ENCODE results near the gene TMEM62. TPM values are rescaled to one million over a fixed set of nuclear protein-coding genes. Genes with fewer than 3 reads are reported as not detected.

The TMEM62 gene
- 17.7 and 18.0 TPM in 2 replicates for total RNA-seq (2014; rRNA removed; shearing (Covaris generic))

DNA sequence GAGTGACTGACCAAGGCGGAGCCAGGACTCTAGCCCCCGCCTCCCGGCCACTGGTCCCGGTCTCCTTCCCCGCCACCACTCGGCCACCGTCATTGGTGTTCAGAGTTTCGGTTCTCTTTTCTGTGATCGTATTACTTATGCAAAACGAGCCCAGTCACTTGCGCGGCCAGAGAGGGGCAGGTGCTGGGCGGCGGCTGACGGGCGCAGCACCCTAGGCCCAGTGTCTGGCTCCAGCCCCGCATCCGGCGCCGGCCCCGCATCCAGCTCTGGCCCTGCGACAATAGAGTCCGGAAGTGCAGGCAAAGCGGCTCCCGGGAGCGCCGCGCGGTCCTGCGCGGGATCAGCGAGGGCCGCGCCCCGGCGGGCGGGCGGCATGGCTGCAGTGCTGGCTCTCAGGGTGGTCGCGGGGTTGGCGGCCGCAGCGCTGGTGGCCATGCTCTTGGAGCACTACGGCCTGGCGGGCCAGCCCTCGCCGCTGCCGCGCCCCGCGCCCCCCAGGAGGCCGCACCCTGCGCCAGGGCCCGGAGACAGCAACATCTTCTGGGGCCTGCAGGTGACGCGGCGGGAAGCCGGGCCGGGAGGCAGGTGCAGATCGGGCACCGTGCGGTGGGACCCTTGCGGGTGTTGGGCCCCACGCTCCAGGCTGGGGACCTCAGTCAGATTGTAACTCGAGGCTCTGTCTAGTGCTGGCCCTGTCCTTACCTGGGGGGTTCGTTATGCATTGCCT, at the start of gene TMEM62:
TSS of gene TMEM62 (plus strand) at position 157 of the 727 bp plus-strand sequence. CDS start at position 374, 217 bp downstream.
- DNase-seq (ENCODE audit: low spot score): peak; percentile 58

DNA sequence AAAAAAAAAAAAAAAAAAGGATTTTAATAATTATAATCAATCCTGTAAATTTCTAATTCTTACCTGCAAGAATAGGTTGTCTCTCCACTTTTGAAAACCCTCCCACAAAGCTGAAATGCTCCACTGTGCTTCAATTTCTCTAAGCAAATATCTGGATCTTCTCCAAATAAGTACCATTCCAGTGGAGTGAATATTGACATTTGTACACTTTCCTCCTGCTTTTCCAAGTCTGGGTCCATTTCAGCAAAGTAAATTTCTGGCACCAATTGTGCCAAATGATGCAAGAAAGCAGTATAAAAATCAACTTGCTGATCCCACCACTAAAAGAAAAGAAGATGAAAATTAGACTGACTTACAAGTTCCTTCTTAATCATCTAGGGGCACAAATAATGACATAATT, 47.5 kb upstream of the TMEM62 start:
- DNase-seq (ENCODE audit: low spot score): no peak

DNA sequence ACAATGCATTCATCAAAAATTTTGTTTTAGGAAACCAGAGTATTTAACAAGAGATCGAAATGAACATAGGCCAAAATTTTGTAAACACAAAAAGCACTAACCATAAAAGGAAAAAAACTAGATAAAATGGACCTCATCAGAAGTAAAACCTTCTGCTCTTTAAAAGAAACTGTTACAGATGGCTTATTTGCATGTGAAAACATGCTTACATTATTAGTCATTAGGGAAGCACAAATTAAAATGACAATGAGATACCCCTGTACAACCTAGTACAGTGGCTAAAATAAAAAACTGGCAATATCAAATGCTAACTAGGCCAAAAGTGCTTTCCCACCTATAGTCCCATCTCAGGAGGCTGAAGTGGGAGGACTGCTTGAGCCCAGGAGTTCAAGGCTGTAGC, 46.8 kb upstream of the TMEM62 start:
- DNase-seq (ENCODE audit: low spot score): no peak

DNA sequence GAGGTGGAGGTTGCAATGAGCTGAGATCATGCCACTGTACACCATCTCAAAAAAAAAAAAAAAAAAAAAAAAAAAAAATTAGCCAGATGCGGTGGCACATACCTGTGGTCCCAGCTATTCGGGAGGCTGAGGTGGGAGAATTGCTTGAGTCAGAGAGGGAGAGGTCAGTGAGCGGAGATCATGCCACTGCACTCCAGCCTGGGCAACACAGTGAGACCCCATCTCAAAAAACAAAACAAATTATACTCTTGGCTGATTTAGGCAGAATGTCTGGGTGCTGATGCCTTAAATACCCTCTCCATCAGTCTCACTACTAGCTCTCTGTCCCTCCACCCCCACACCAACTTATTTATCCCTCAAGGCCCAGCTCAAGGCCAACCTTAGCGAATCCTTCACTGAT, 41.5 kb upstream of the TMEM62 start:
- no peak for DNase-seq (ENCODE audit: low spot score)

DNA sequence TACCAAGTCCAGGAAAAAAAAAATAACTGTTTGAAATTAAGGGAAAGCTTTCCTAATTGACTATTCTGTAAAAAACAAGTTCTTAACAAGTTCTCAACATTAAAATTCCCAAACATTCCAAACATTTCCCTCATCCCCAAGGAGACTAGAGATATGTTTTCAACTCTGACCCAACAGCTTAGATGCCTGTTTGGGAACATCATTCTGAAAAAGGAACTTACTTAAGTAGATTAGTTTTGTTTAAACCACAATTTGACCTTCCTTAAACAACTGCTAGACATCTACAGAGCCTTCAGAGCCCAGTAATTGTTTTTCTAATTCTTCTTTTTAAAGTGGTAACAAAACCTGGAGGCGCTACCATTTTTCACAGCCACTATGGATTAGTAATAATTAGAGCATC, 40.4 kb upstream of the TMEM62 start:
- no peak for DNase-seq (ENCODE audit: low spot score)

DNA sequence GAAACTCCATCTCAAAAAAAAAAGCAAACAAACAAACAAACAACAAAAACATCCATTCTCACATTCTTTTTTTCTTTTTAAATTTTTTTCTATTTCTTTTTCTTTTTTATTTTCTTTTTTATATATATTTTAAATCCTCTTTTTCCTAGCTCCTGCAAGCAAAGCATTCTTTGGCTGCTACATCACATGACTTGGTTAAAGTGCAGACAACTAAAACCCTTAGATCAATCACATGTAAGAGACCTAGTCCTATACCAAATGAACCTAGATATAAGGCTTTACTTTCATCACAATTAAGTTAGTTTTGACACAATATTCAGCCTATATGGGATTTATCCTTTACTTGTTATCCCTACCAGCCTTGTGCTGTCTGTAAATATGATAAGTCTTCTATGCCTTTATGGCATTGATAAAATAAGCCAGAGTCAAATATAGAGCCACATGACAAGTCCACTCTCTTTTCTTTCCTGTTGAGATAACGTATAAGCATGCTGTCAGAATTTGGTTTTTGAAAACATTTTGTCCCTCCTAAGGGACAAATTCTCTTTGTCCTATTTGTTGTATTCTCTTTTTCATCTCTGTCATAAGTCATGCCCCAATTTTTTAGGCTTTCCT, 38.9 kb upstream of the TMEM62 start:
- DNase-seq (ENCODE audit: low spot score): no peak

DNA sequence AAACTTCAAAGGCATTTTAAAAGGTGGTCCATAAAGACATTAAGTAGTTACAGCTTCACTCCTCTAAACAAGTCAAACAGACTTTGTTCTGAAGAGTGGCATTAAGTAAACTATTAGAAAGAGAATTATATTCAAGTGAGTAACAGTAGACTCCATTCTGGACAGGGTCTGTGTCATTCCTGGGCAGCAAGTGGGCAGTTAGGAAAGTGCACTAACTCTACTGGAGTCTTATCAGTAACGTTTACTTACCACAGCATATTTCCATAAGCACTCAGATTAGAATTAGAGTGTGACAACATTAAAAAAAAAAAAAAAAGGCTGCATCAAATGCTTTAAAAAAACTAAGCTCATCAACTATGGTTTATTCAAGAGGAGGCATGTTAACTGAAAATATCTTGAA, 38.1 kb upstream of the TMEM62 start:
- no peak for DNase-seq (ENCODE audit: low spot score)

DNA sequence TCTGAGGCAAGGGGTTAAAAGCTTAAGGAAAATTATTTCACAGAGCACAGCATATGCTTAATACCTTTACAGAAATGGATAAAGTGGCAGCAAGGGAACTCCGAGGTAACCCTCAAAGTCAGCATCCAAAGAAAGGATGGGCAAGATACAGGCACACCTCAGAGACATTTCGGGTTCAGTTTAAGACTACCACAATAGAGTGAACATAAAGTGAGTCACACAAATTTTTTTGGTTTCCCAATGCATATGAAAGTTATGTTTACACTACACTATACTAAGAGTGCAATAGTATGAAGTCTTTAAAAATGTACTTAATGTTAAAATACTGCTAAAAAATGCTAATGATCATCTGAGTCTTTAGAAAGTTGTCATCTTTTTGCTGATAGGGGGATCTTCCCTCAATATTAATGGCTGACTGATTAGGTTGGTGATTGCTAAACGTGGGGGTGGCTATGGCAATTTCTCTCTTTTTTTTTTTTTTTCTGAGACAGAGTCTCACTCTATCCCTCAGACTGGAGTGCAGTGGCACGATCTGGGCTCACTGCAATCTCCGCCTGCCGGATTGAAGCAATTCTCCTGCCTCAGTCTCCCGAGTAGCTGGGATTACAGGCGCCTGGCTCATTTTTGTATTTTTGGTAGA, 37.6 kb upstream of the TMEM62 start:
- no peak for DNase-seq (ENCODE audit: low spot score)

DNA sequence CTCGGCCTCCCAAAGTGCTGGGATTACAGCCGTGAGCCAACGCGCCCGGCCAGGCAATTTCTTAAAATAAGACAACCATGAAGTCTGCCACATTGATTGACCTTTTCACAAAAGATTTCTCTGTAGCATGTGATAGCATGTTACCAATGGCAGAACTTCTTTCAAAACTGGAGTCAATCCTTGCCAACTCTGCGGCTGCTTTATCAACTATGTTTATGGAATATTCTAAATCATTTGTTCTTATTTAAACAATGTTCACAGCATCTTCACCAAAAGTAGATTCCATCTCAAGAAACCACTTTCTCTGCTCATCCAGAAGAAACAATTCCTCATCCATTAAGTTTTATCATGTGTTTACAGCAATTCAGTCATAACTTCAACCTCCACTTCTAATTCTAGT, 37.0 kb upstream of the TMEM62 start:
- DNase-seq (ENCODE audit: low spot score): no peak

DNA sequence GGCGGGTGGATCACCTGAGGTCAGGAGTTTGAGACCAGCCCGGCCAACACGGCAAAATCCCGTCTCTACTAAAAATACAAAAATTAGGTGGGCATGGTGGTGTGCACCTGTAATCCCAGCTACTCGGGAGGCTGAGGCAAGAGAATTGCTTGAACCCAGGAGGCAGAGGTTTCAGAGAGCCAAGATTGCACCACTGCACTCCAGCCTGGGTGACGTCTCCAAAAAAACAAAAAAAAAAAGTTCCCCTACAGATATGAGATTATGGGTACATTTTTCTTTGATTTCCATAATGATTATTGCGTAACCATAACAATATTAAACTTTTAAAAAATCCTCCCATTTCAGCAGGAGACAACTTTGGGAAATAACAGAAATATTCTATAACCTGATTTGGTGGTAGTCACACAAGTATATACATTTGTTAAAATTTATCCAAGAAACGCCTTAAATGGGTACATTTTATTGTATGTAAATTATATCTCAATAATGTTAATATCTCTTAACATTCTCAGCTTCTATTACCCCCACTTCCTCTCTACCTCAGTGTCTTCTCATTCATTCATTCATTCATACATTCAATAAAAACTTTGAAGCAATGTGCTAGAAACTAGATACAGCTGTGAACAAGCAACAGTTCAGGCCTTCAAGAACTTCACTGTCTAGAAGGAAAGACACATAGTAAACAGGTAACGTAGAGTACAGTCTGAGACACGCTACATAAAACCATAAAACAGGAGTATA, 34.1 kb upstream of the TMEM62 start:
- no peak for DNase-seq (ENCODE audit: low spot score)

DNA sequence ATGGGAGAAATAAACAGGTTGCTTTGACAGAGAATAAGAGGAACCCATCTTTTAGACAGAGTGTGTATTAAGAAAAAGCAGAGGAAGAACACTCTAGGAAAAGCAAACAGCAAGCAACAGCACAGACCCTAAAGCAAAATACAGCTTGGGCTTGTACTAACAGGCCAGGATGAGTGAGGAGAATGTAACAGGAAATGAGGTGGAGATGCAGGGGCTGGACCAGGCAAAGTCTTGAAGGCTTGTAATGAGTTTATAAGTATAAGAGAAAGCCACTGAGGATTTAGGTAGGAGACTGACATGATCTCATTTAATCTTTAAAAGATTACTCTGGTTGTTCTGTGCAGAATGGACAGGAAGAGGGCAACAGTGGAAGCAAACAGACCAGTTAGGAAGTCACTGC, 32.4 kb upstream of the TMEM62 start:
- no peak for DNase-seq (ENCODE audit: low spot score)

DNA sequence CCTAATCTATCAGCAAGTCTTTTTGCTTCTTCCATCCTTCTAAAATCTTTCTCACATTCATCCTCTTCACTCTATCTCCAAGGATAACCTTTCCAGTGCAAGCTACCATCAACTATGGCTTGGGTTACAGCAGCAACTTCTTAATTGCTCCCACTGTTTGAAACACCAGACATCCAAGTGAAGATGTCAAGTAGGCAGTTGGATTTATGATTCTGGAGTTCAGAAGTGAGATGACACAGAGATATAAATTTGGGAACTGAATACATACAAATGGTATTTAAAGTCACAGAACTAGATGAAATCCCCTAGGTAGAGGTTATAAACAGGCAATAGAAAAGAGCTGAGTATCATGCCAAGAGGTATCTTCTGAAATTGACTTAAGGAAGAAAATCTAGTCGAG, 31.2 kb upstream of the TMEM62 start:
- no peak for DNase-seq (ENCODE audit: low spot score)

DNA sequence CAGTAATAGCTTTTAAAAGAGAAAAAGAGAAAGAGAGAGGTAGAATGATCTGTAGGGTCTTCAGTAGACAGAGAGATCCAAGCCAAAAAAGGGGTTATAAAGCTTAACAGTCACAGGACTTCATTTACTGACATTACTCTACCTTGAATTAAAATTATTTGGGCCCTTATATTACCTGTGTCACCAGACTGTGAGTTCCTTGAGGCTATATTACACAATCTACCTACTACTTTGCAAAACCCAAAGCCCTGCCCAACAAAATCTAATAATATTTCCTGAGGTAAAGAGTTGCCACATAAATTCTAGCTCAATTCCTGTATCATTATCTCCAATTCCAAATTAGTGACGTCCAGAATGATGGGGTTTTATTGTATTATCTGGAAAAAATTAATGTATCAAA, 29.5 kb upstream of the TMEM62 start:
- DNase-seq (ENCODE audit: low spot score): no peak

DNA sequence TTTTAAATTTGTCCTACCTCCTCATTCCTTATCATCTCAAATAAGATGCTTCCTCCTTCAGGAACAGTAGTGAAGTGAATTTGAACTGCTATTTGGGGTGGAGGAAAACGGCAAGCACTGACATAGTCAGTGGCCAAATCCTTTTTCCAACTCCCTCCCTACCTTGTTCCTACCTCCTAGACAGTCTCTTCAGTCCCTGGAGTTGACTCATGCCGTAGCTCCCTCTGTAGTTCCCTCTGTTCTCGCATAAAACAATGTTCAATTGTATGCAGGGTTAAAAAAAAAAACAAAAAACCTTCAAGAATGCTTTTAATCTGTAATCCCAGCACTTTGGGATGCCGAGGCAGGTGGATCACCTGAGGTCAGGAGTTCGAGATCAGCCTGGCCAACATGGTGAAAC, 29.0 kb upstream of the TMEM62 start:
- DNase-seq (ENCODE audit: low spot score): no peak

DNA sequence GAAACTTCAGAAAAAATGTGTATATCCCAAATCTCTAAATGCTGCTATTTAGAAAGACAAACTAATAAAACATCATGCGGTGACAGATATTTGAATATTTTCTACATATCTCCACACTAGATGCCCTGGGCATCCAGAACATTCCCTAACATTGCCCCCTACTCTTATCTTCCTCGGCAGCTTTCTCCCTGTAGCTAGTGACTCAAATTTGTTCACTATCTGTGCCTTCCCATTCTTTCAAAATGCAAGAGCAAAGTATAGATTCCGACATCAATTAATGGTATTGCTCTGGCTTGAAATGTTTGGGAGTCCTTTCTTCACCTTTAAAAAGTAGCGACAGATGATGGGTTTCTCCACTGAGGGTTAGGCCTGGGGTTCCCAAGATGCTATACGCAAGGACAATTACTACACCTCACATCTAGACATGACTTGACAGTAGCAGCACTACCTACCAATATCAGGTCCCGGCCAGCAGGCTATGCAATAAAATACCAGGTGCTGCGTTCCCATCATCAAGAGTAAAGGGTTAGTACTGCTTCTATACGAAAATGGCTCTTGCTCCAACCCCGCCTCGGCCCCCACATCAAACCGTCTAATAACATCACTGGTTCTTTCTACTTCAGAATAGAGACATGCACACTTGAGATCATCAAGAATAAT, 28.2 kb upstream of the TMEM62 start:
- no peak for DNase-seq (ENCODE audit: low spot score)

DNA sequence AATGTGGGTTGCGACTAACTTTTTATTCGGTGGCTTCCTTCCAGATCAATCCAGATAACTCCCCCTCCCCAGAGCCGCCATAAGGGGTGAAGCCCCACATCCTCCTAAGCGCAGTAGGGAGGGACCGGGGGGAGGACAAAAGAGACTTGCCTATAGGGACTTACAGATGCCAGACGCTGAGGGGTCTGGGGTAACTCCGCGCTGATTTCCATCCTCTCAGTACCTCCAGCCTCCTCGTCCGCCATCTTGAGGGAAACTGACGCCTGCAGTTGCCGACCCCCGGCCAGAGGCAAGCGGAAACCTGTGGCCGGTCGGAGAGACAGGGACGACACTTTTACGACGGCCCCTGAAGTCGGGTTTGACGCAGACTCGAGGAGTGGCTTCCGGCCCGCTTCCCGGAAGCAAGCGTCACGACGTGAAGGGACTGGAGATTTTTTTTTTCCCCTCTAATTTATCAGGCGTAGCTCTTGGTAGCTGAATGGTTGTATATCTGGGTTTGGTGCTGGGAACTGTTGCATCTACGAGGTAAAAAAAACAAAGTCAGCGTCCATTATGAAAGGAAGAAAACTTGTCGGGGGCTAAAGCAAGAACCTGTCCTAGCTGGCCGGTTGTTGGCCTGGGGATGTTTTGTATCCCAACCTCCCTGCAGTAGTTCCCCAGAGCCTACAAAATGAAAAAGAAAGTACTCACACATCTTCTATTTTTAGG, 27.5 kb upstream of the TMEM62 start, which contains the start of gene UBR1:
TSS of gene UBR1 (minus strand) at position 261 of the 708 bp plus-strand sequence. CDS start at position 245, 16 bp downstream.
- peak; percentile 83 for DNase-seq (ENCODE audit: low spot score)

DNA sequence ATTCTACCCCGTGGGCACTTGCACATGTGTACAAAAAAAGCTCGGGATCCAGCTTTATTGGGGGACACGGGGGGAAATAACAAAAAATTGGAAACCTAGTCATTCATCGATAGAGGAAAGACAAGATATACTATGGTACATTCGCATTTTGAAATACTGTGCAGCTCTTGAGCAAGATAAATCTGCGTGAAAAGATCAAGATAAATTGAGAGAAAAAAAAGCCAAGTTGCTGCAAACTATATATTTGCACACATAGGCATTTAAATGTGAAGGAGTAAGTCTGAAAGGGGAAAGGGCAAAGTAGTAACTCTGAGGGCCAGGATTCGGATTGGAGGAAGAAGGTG, 26.9 kb upstream of the TMEM62 start:
- no peak for DNase-seq (ENCODE audit: low spot score)

DNA sequence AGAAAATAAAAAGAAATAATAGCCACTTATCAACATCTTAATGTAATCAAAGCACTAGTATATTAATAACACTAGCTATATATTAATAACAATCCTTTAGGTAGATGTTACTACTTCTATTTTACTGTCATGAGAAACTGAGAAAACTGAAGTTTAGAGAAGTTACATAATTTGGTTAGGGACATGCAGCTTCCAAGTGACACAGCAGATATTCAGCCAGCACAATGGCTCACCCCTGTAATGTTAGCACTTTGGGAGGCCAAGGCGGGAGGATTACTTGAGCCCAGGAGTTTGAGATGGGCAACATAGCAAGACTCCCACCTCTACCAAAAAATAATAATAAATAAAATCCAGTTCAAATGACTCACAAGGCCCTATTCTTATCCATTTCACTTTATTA, 25.6 kb upstream of the TMEM62 start:
- DNase-seq (ENCODE audit: low spot score): no peak

DNA sequence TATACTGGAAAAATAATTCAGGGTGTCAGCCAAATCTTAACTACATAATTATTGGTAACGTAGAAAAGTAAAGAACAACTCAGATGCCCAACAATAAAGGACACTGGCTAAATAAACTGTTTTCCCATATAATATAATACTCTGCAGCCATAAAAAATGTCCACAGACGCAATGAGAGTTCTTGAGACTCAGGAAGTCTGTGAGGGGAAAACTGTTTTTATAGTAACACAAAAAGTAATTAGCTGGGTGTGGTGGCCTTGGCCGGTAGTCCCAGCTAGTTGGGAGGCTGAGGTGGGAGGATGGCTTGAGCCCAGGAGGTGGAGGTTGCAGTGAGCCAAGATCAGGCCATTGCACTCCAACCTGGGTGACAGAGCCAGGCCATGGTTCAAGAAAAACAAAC, 22.0 kb upstream of the TMEM62 start:
- DNase-seq (ENCODE audit: low spot score): no peak

DNA sequence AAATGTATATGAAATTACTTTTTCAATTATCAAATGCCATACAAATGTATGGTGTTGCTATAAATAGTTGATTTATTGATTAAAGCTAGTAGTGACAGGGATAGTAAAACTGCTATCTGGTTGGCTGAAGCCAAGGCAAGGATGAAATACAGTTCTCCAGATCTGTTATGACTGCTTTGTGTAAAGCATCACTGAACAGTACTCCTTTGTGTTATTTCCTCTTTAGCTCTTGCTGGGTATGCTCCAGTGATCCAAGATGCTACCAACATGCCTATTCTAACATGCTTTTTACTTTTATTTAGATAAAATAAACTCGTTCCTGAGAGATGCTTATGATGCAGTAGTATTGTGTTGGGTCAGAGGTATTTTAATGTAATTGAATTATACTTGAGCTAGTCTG, 15.1 kb upstream of the TMEM62 start:
- no peak for DNase-seq (ENCODE audit: low spot score)

DNA sequence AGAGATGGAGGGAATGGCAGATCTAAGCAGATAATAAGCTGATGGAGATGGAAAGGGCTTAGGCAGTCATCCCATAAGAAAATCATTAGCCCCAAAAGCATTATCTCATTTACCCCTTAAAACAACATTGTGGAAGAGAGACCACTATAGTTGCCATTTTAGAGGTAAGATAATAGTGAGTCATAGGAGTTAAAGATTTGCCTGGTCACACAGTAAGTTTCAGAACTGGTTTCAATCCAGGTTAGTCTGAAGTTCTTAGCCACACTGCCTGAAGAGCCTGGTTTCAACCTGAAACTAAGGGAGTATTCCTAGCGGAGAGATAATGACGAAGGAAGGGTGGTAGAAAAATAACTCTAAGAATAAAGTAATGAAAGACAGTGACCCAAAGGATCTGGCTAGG, 14.6 kb upstream of the TMEM62 start:
- no peak for DNase-seq (ENCODE audit: low spot score)
